ENCODE data around the gene HOXA7.

The HOXA7 gene

DNA sequence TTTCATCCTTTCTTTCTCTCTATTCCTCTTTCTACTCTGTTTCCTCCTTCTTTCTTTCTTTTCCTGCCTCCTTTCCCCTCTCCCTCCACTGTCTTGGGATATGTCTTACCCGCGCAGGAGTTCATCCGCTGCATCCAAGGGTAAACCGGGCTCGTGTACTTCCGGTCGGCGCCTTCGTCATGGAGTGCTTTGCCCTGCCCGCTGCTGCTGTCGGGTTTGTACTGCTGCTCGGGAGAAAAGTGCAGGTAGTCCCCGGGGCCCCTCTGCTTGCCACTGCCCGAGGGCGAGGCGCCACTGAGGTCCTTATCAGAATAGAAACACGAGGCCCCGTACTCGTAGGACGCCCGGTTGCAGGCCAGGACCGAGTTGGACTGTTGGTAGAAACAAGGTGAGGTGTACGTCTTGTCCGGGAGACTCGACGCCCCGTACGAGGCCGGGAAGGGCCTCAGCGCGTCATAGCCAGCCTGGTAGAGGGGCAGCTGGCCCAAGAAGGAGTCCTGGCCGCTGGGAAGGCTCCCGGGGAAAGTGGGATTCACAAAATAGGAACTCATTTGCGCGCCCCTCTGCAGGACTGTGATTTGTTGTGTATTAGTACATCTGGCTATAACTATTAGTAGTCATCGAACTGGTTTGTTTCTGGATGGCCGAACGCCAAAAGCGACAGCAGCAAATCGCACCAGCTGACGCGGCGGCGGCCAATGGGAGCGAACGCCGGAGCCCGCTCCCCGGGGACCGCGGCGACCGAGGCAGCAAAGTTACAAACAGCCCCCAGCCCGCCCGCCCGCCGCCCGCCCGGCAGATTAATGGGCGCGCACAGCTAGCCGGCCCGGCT, 9.1 kb downstream of the HOXA7 start, which contains the start of gene HOXA6:
HOXA6 (minus strand) TSS at position 576 of the 832 bp plus-strand sequence; CDS start at position 551, 25 bp downstream.
- no peak for DNase-seq (ENCODE audit: low read depth)

DNA sequence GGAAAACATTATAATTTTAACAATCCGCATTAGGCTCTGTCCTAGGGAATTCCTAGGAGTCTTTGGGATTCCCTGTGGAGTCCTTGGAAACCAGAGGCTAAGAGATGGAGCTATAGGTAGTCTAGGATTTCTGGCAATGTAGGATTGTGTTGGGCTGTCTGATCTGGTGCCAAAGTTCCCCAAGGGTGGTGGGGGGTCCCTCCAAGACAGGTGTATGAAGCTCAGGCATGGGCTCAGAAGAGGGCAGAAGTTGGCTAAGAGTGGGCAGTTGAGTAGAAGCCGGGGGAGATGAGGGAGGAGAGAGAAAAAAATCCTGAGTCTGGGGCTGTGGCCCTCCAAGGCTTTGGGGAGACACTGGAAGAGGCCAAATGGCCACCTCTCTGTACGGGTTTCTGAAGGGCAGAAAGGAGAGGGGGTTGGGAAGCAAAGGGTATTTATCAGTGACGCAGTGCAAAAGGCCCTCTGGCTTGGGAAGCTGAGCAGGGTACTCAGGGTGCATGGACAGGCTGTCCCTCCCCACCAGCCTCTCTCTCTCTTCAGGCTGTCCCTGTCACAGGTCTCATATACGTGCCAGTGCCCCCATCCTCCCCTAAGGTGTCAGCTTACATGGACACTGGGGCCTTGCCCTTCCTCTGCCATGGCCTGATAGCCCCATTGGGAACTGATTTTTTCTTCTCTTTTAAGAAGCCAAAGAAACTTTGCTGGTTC, 9.8 kb downstream of the HOXA7 start:
- no peak for DNase-seq (ENCODE audit: low read depth)

- DNase-seq (ENCODE audit: low read depth), result no peak
These were observed 10.5 kb downstream of the HOXA7 start for GRCh38 chr7:27145914-27146412.

DNA sequence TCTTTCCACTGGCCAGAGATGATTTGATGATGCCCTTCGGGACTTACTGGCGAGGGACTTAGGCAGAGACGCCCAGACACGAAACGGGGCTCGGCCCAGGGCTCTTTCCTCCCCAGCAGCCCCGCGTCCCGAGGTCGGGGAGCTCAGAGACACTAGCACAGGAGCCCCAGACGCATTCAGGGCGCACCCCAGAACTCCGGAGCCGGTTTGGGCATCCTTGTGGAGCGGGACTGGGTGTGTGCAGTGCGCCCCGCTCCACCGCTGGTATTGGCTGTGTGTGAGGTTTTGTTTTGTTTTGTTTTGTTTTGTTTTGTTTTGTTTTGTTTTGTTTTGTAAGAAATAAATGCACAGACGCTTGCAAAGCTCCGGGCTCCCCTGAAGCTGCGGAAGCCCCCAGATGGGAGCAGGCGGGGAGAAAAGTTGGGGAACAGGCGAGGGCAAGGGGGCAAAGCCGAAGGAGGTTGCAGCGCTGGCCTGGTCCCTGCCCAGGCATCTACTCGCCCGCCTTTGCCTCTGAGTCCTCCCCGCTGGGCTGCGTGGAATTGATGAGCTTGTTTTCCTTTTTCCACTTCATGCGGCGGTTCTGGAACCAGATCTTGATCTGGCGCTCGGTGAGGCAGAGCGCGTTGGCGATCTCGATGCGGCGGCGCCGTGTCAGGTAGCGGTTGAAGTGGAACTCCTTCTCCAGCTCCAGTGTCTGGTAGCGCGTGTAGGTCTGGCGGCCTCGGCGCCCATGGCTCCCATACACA, 11.1 kb downstream of the HOXA7 start:
- no peak for DNase-seq (ENCODE audit: low read depth)

- no peak for DNase-seq (ENCODE audit: low read depth)
These were observed 11.7 kb downstream of the HOXA7 start for GRCh38 chr7:27144781-27145164.

DNA sequence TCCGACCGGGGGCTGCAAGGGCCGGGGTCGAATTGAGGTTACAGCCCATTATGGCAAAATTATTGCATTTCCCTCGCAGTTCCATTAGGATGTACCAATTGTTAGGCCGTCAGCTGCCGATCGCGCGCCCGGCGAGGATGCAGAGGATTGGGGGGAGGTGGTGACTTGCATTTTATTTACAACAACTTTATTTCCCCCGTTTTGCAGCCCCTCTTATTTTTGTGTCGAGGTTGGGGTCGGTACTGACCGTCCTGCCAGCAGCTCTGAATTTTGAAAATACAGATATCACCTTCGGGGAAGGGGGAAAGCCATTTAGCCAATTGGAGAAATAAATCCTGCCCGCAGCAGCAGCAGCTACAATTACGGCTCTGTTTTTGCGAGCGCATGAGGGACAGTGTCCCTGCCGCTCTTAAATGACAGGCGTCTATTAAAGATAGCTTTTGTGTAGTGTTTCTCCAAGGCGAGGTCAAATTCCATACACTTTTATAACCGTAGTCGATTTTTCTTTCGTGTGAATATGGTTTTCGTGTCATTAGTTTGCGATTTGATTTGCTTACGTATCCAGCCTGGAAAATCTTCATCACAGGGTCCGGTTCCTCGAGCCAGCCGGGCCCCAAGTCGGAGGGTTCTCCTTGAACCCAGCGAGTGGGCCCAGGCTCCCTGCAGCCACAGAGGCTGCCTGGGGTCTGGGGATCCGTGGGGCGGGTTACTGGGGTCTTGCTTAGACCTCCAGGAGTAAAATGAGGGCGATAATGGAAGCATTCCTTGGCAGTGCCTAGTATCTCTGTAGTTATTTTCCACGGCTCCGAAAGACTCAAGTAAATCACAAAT, 12.3 kb downstream of the HOXA7 start:
- no peak for DNase-seq (ENCODE audit: low read depth)

DNA sequence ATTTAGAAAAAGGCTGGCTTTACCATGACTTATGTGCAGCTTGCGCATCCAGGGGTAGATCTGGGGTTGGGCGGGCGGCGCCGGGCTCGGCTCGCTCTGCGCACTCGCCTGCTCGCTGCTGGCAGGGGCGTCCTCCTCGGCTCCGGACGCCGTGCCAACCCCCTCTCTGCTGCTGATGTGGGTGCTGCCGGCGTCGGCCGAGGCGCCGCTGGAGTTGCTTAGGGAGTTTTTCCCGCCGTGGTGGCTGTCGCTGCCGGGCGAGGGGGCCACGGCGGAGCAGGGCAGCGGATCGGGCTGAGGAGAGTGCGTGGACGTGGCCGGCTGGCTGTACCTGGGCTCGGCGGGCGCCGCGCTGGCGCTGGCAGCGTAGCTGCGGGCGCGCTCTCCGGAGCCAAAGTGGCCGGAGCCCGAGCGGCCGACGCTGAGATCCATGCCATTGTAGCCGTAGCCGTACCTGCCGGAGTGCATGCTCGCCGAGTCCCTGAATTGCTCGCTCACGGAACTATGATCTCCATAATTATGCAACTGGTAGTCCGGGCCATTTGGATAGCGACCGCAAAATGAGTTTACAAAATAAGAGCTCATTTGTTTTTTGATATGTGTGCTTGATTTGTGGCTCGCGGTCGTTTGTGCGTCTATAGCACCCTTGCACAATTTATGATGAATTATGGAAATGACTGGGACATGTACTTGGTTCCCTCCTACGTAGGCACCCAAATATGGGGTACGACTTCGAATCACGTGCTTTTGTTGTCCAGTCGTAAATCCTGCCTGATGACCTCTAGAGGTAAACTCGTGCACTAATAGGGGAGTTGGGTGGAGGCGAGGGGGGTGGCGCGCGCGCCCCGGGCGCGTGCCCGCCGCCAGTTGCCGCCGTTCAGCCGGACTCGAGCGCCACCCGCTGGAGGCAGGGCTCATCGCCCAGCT, 13.2 kb downstream of the HOXA7 start, which contains the start of gene HOXA5:
HOXA5 (minus strand) TSS at position 659 of the 927 bp plus-strand sequence; CDS start at position 585, 74 bp downstream.
- DNase-seq (ENCODE audit: low read depth), result no peak

DNA sequence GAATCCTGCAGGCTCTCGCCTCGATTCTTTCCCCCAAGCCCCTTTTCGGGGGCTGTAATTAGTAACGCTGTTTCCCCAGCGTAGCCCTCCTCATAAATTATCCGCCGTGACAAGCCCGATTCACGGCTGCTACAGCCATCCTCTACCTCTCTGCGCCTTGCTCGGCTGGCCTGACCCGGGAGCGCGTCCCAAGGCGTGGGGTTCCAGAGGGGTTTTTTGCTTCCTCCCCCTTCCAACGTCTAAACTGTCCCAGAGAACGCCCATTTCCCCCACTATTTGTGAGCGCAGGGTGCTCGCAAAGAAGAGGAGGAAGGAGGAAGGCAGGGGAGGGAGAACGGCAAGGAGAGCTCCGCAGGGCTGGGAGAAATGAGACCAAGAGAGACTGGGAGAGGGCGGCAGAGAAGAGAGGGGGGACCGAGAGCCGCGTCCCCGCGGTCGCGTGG, 13.9 kb downstream of the HOXA7 start:
- DNase-seq (ENCODE audit: low read depth), result no peak

DNA sequence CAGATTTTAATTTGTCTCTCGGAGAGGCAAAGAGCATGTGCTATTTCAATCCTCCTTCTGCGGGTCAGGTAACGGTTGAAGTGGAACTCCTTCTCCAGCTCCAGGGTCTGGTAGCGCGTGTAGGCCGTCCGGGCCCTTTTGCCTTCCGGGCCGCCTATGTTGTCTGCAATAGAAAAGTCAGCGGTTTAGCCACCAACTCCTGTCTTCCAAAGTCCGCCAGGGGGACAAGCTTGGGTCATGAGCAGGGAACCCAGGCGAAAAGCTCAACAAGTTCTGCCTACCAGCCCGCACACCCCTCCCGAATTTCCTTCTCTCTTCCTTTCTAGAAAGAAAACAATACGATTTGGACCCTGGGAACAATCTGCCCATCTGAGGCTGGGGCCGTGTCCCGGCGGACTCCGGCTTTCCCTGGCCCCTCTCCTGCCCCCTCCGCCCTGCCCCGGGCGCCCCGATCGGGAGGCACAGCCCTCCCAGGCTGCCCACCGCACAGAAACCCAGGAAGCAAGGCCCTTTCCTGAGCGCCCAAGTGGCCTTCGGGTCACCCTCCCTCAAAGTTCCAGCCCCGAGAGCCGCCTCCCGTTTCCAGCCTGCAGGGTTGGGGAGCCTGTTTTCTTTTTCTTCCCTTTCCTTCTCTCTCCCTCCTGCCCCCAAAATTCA, 14.4 kb downstream of the HOXA7 start:
- no peak for DNase-seq (ENCODE audit: low read depth)

- DNase-seq (ENCODE audit: low read depth), result no peak
These were observed 15.1 kb downstream of the HOXA7 start for GRCh38 chr7:27141137-27141922.

DNA sequence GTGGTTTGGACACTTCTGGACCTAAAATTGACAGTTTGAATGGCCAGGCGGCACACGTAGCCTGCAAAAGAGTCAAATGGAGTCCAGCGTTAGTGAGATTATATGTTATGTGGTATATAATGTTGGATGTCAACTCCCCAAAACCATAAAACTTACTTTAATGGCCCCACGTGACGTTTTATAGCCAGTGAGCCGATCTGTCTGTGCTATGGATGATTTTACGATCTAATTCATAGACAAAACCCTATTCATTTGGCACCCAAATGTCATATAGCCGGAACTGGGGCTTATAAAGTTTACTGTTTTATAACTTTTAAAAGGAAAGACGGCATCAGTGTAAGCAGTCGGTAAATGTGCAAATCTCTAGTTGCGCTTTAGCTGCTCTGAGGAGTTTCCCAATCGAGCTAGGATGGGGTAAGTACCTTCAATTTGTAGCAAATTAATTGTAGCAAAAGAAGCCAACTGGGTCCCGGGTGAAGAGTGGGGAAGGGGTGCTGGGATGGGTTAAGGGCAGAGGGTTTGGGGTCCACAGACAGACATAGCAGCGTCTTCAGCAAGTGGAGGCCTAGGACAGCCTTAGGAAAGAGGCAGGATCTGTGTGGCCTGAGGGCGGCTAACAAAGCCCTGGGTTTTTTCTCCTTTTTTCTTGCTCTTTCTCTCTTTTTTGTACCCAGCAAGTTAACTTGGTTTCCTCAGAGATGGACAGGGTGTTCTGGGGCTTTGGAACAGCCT, 16.2 kb downstream of the HOXA7 start:
- no peak for DNase-seq (ENCODE audit: low read depth)

DNA sequence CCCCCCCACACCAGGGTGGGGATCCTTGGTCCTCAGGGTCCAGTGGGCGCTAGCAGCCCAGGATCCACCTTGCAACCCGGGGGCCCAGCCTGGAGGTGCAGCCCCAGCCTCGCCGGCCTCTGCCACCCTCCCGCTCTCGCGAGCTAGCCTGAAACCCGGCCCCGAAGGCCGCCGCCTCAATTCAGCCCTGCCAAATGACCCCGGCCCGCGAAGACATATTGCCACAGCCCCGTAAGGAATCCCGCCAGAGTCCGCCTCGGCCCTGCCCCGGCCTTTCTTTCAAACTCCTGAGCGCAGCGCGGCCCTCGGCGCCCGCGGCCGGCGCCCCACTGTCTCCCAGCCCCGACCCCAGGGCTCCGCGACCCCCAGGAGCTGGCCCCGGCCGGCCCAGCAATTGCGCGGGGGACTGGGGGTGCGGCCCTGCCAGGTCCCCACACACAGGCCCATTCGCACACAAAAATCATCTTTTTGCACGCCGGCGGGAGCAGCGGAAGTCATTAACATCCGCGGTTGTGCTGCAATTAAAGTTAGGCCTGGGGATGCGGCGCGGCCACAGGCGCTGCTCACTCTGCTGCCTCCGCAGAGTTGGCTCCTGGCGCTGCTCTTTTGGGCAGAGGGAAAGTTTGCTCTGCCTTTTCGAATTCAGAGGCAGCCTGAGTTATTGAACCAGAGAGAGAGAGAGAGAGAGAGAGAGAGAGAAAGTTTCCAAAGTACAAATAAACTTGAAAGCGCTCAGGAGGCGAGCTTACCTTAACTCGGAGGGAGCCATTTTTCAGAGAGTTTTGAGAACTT, 16.9 kb downstream of the HOXA7 start:
- no peak for DNase-seq (ENCODE audit: low read depth)

DNA sequence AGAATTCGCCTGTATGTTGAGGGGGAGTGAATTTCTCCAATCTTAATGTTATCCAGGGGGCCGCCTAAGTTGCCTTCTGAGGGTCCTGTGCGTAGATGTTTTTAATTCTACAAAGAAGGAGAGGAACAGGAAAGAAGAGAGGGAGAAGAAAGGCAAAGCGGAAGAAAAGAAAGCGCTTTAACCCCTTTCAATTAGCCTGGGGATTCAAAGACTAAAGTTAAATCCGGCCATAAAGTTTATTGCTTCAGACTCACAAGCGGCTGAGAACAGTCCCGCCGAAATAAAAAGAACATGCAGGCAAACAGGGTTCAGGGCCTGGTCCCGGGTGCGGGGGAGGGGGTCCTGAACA, 17.5 kb downstream of the HOXA7 start:
- no peak for DNase-seq (ENCODE audit: low read depth)

- no peak for DNase-seq (ENCODE audit: low read depth)
These were observed 18.0 kb downstream of the HOXA7 start for GRCh38 chr7:27138472-27138871.

DNA sequence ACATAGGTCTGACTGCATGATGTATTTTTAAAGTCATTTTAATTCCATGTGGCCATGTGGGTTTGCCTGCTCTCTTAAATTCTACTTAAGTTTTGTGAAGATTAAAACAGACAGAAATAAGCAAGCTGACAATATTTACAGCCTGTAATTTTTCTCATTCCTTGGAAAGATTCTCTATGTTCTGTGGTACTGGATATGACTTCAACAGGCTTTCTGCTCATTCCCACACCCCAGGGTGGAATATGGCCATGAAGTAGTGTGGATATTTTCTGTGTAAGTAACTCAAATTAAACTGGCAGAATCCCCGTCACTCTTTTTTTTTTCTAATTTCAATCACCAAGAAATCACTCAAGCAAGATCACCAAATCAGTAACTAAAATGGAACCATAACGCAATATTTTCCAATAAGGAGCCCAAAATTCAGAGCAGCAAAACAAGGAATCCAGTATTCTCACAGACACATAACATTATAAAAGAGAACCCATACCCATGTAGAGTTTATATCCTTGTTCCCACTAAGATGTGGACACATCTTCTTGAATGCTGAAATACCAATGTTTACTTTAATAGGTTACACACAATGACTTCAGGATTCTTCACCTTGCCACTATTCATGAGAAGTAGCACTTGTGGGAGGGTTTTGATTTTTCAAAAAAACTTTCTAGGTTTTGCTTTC, 18.7 kb downstream of the HOXA7 start:
- no peak for DNase-seq (ENCODE audit: low read depth)

DNA sequence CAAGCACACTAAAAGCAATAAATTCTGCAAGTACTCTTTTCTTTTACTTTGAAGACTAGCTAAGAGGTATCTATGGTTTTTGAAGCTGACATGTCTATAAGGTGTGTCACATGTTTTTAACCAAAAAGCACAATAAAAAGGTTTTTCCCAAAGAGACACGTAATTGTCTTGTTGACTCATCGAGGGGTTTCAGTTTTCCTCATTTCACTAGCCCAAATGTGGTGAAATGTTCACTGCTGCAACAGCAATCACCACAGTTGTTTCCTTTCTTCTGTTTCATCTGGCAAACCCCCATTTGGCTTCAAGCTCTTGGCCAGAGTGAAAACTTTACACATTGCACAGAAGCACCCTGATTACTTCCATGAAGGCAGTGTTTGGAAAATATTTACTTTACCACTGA, 22.1 kb downstream of the HOXA7 start:
- no peak for DNase-seq (ENCODE audit: low read depth)

All from activated T-cell treated with anti-CD3 and anti-CD28 coated beads for 1 hour (primary cell).